AG08396 (cell line): Measurements from ENCODE around the gene GINM1.
A peak's percentile ranks its signal among the peaks of the same experiment; 100 is the strongest.

Experiments
- DNase-seq: peaks from one replicate; pipeline ENCODE4 v3.0.0; 2012; ENCODE audit warnings: low spot score, mixed read lengths

Gene GINM1, protein sequence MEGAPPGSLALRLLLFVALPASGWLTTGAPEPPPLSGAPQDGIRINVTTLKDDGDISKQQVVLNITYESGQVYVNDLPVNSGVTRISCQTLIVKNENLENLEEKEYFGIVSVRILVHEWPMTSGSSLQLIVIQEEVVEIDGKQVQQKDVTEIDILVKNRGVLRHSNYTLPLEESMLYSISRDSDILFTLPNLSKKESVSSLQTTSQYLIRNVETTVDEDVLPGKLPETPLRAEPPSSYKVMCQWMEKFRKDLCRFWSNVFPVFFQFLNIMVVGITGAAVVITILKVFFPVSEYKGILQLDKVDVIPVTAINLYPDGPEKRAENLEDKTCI

GRCh38 chr6:149565527-149566409, at the start of gene GINM1:
GINM1 (plus strand) TSS chr6:149566375; CDS start chr6:149566415, 40 bp downstream.
- peak; percentile 100 for DNase-seq

DNA sequence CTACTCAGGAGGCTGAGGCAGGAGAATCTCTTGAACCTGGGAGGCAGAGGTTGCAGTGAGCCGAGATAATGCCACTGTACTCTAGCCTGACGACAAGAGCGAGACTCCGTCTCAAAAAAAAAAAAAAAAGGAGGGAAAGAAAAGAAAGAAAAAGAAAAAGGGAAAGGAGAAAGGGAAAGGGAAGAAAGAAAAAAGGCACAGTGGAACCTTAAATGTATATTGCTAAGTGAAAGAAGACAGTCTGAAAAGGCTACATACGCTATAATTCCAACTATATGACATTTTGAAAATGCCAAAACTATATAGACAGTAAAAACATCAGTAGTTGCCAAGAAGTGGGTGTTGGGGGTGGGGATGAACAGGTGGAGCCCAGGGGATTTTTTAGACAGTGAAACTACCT, 36.5 kb upstream of the GINM1 start:
- no peak for DNase-seq

GRCh38 chr6:149534742-149535141, 31.4 kb upstream of the GINM1 start:
- no peak for DNase-seq

GRCh38 chr6:149541139-149541538, 25.0 kb upstream of the GINM1 start:
- no peak for DNase-seq

DNA sequence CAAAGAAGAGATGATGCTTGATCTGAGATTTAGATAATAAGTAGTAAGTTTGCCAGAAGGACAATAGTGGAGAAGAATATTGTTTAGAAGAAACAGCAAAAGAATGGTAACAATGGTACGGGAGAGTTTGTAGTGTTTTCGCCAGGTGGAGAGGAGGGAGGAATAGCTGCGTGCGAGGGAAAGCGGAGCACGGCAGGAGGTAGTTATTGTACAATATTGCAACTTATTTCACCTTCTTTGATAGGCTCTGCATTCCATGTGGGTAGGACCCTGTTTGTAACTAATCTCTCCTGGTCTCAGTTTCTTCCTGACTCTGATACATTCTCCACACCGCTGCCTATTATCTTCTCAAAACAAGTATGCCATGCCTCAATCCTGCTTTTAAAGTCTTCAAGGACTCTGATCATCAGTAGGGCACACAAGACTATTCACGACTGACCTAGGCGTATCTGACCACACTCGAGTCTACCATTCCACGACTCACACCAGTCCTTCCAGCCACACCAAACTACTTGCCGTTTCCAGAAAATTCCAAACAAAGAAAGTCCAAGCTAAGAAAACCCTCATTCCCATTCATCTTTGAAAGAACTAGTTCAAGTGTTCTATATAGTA, 21.4 kb upstream of the GINM1 start:
- DNase-seq = no peak

DNA sequence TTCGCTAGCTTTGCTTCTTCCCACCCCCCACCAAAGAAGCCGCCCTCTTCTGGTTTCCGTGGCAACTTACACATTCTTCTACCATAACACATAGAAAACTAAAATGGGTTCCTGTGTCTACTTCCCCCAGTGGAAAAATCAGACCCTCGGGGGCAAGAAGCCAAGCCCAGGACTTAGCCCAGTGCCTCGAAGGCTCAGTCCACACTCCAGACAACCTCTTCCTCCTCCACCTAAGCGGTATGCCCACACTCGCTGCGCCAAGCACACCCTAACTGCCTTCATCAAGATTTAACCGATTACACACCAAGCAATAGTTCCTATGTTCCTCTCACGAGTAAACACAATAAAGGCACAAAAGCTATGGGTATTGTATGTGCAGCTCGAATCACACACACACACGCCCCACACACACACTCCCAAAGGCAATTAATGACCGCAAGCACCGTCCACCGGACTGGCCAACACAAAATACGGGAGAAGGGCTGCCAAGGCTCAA, 20.9 kb upstream of the GINM1 start:
- DNase-seq = peak; percentile 60

- DNase-seq = peak; percentile 94
These were observed 20.3 kb upstream of the GINM1 start, which contains the start of gene PPIL4 for GRCh38 chr6:149545754-149546471. PPIL4 (minus strand) TSS chr6:149546043; CDS start chr6:149546005, 38 bp downstream.

GRCh38 chr6:149551920-149552319, 14.3 kb upstream of the GINM1 start:
- no peak for DNase-seq

DNA sequence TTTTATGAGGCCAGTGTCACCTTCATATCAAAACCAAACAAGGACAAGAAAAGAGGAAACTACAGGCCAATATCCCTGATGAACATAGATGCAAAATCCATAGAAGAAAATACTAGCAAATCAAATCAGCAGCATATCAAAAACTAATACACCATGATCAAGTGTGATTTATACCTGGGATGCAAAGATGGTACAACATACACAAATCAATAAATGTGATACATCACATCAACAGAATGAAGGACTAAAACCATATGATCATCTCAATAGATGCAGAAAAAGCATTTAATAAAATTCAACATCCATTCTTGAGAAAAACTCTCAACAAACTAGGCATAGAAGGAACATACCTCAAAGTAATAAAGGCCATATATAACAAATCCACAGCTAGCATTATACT, 8.1 kb upstream of the GINM1 start:
- DNase-seq = no peak

- DNase-seq = no peak
These were observed 6.8 kb upstream of the GINM1 start for GRCh38 chr6:149559389-149559788.

- peak; percentile 23 for DNase-seq
These were observed 5.4 kb upstream of the GINM1 start for GRCh38 chr6:149560736-149561135.

GRCh38 chr6:149563203-149563927, 2.8 kb upstream of the GINM1 start:
- peak; percentile 63 for DNase-seq

DNA sequence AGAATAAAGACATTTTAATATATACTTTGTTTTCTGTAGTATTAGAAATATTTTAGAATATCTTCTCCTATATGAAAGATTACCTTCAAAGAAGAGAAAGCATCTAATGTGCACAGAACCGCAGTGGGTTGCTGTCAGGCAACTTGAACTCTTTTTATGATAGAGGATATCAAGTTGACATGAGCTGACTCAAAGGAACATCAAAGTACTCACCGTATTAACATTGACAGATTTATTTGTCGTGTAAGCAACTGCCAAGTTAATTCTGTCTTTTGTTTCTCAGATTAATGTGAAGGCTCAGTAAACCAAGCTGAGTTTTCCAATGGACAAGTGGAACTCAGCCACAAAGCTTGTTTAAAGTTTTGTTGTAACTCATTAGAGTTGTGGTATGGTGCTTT, 2.2 kb upstream of the GINM1 start:
- DNase-seq = no peak

DNA sequence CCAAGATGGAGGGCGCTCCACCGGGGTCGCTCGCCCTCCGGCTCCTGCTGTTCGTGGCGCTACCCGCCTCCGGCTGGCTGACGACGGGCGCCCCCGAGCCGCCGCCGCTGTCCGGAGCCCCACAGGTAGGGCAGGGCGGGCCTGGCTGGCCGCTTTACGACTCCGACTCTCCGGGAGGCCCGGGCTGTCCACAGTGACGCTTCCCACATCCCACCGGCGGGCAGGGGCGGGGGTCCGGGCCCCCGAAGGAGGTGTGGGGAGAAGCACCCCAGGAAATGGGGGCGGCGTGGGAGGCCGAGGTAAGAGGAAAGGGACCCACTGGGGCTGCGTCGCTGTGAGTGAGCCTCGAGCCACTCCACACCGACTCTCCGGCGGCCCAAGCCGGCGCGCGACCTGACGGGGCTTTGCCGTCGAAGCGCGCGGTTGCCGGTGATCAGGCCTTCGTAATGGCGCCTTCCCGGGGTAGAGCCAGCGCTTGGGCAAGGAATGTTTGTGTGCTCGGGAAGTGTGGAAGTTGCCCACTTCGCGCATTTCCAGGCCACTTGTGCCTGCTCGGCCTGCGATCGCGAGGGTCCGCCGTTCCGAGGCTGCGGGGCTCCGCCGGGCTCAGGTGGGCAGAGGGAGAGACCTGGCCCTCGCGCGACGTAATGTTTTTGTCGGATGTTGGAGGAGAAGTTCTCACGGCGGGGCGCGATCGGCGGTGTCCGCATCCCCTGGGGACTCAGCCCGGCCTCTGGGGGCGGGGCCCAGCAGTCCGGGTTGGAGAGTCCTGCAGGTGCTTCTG, 427 bp downstream of the GINM1 start:
- peak; percentile 52 for DNase-seq

DNA sequence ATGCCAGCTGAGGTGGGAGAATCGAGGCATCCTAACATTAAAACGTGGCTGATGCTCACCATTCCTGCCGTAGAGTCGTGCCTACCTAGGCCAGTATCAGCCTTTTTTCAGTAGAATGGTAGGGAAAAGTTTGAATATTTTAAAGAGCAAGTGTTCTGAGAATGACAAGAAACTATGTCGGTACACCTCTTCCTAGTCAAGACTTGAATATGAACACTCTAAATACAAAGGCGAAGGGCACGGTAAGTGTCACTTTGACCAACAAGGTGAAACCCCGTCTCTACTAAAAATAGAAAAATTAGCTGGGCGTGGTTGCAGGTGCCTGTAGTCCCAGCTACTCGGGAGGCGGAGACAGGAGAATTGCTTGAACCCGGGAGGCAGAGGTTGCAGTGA, 1.0 kb downstream of the GINM1 start:
- DNase-seq = no peak

- DNase-seq = no peak
These were observed 1.9 kb downstream of the GINM1 start for GRCh38 chr6:149567945-149568585.

- no peak for DNase-seq
These were observed 14.7 kb downstream of the GINM1 start for GRCh38 chr6:149580880-149581279.

DNA sequence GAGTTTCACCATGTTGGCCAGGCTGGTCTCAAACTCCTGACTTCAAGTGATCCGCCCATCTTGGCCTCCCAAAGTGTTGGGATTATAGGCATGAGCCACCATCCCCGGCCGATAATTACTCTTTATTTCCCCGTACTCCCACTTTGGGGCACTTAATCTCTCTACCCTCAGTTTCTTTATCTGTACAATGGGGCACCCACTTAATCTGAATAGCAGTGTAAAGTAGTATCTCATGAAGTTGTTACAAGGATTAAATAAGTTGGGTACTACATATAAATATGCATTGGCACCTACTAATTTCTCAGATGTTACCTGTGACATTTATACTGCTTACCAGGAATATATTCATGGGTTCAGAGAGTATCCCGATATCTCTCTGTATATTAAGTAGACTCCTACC, 15.2 kb downstream of the GINM1 start:
- DNase-seq = no peak

- DNase-seq = no peak
These were observed 20.0 kb downstream of the GINM1 start for GRCh38 chr6:149586149-149586548.

DNA sequence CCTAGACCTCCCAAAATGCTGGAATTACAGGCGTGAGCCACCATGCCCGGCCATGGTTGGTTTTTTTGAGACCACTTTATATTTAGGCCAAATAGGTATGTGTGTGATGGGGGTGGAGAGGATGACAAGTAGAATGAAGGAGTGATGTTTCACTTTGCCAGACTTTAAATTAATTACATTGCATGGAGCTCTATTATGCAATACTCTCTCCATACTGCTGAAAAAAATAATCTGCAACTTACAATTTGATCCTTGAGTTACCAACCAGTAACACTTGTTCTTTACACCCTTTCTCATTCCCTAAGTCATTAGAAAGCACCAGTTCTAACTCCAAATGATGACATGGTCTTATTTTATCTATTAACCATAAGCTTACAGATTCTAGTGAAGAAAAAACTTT, 26.8 kb downstream of the GINM1 start:
- DNase-seq = no peak
